ENCODE results near the gene KIF4B.

Gene KIF4B

DNA sequence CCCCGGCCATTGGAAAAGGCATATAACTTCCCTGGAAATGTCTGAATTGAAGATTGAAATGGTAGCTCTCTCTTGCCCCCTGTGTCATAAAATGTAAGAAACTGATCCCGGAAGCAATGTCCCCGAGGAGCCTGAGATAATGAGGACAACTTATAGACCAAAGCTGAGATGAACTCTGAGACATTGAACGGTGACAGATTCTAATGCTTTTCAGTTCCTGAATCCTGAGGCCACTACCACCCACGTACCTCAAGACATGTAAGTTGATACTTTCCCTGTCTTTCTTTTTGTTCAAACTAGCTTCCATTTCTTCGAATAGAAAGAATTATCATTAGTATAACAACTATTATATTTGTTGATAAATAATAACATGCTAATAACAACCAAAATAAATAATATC lies 51.0 kb downstream of the KIF4B start:
- DNase-seq, result no peak

DNA sequence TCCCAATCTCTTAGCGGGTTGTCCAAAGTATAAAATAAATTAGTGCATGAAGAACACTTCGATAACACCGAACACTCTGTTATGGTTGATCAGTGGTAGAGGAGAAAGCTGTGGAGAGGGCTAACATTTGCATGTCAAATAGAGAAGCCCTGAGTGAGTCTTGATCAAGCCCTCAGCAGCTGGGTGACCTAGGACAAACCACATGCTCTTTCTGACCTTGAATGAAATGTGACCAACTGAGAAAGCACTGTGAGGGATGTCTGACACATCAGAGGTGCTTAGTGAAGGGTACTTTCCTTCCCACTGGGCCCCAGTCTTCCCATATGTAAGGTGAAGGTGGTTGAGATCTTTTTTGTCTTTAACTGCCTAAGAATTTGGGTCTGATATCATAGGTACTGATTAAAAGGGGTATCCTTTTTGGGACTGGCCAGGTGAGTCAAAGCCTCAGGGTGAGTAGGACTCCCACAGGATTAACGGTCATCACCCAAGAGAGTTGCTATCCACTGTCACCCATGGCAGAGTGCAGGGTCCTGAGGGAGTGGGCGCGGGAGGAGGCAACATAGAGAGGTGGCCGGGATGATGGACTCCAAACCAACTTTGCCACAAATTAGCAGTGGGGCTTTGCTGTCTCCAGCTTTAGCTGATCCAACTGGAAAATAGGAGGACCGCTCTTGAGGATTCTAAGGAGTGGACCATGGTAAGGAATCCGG lies 53.5 kb downstream of the KIF4B start:
- no peak for DNase-seq

All from NCI-H1694 (cell line).